ENCODE results near the gene RWDD4.
"Not testable (repeated sequence)": the region's sequence is repeated elsewhere in the genome, so short reads cannot be mapped to it uniquely, and the experiment has no call there.

The RWDD4 gene

GRCh38 chr4:183631577-183632198 is 27.3 kb downstream of the RWDD4 start:
- DNase-seq (ENCODE audit: low read depth): no peak
- H3K4me3 ChIP-seq (ENCODE audit: low read depth, low read length): no peak overlapping the region
- no peak for TF ChIP-seq CTCF (conservative IDR thresholded peaks at IDR 0.05; ENCODE audit: low read depth, low read length)

GRCh38 chr4:183627979-183628588 is 30.9 kb downstream of the RWDD4 start:
- H3K4me3 ChIP-seq (ENCODE audit: low read depth, low read length): no peak overlapping the region
- TF ChIP-seq CTCF (conservative IDR thresholded peaks at IDR 0.05; ENCODE audit: low read depth, low read length): no peak
- DNase-seq (ENCODE audit: low read depth): no peak

- DNase-seq (ENCODE audit: low read depth): peak; percentile 61
- H3K4me3 ChIP-seq (ENCODE audit: low read depth, low read length): not testable (repeated sequence)
Measured at GRCh38 chr4:183627286-183627685, 31.7 kb downstream of the RWDD4 start.

- DNase-seq (ENCODE audit: low read depth): no peak
- TF ChIP-seq CTCF (conservative IDR thresholded peaks at IDR 0.05; ENCODE audit: low read depth, low read length): no peak
- no peak overlapping the region for H3K4me3 ChIP-seq (ENCODE audit: low read depth, low read length)
Measured at GRCh38 chr4:183626168-183626567, 32.8 kb downstream of the RWDD4 start.

- DNase-seq (ENCODE audit: low read depth): no peak
- no peak overlapping the region for H3K4me3 ChIP-seq (ENCODE audit: low read depth, low read length)
- no peak for TF ChIP-seq CTCF (conservative IDR thresholded peaks at IDR 0.05; ENCODE audit: low read depth, low read length)
Measured at GRCh38 chr4:183624548-183624947, 34.4 kb downstream of the RWDD4 start.

GRCh38 chr4:183621875-183622274 is 37.1 kb downstream of the RWDD4 start:
- no peak for DNase-seq (ENCODE audit: low read depth)
- H3K4me3 ChIP-seq (ENCODE audit: low read depth, low read length): no peak overlapping the region
- no peak for TF ChIP-seq CTCF (conservative IDR thresholded peaks at IDR 0.05; ENCODE audit: low read depth, low read length)

GRCh38 chr4:183620421-183620820 is 38.6 kb downstream of the RWDD4 start:
- no peak for TF ChIP-seq CTCF (conservative IDR thresholded peaks at IDR 0.05; ENCODE audit: low read depth, low read length)
- H3K4me3 ChIP-seq (ENCODE audit: low read depth, low read length): no peak overlapping the region
- DNase-seq (ENCODE audit: low read depth): no peak
